MM.1S (cell line): ENCODE results near the gene TMEM242.

ENCODE experiments used
- CTCF ChIP-seq: fragments of 300-600 bp; sonication (generic); IDR thresholded peaks from 2 replicates; pipeline ENCODE4 v1.5.1; 2016; ENCODE audit warnings: antibody characterized with exemption, low read length, mixed read lengths
- EZH2 ChIP-seq: fragments of 300-600 bp; sonication (generic); optimal IDR thresholded peaks from 2 replicates; pipeline ENCODE3; 2017; ENCODE audit warnings: low read depth, mild to moderate bottlenecking, antibody characterized with exemption, low read length, mixed read lengths

GRCh38 chr6:157246048-157246630, 77.2 kb downstream of the TMEM242 start:
- TF ChIP-seq EZH2 (no peak), CTCF (no peak)
